GM12874 (cell line): Measurements from ENCODE around the gene UCHL3.

Experiments
- TF ChIP-seq, protein P1 (sequence below): IDR thresholded peaks from 2 replicates; pipeline ENCODE4 v1.5.1; 2011; ENCODE audit warnings: low read depth, mild to moderate bottlenecking, control low read depth, low read length, moderate library complexity; ENCODE audit not compliant: insufficient read depth

The UCHL3 gene

DNA sequence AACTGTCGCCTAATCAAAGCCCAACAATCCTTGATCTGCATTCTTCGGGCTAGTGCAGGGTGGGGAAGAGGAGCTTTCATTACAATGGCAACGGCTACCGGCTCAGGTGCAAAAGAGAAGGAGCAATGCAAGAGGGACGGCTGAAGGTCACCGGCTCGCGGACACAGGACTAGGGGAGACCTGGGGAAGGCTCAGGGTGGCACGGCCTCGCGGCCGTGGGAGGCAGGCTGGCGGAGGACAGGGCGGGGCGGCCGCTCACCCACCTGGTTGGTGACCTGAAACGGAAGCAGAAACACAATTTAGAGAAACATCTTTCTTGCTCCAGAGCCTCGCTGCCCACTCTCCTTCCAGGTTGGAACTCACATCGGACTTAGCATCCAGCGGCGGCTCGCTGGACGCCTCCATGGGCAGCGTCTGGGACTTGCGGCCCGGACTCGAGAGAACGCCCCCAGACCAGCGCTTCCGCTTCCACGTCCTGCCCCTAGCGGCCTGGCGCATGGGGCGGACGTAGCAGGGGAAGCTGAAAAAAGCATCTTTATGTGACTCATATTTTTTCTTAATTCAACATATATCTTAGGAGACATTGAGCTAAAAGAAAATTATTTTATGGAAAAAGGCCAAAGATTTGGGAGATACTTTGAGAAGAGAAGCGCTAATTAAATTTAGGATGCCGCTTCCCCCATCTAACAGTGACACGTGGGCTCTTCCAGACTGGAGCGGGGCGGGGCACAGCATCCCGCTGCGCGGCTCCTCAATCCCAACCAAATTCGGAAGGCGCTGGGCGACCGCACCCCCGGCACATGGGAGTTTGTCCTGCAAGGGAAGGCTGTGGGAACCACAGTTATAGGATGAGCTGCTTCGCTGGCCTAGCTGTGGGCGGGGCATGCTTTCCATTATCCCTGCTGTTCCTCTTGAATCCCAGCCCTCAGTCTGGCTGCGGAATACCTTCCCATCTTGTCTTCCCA is 11.9 kb upstream of the UCHL3 start, which contains the start of gene COMMD6:
Gene COMMD6, minus strand, starts transcription at position 441 of the 965 bp plus-strand sequence. Its CDS starts 36 bp downstream, at position 405.
- TF ChIP-seq, protein P1, sequence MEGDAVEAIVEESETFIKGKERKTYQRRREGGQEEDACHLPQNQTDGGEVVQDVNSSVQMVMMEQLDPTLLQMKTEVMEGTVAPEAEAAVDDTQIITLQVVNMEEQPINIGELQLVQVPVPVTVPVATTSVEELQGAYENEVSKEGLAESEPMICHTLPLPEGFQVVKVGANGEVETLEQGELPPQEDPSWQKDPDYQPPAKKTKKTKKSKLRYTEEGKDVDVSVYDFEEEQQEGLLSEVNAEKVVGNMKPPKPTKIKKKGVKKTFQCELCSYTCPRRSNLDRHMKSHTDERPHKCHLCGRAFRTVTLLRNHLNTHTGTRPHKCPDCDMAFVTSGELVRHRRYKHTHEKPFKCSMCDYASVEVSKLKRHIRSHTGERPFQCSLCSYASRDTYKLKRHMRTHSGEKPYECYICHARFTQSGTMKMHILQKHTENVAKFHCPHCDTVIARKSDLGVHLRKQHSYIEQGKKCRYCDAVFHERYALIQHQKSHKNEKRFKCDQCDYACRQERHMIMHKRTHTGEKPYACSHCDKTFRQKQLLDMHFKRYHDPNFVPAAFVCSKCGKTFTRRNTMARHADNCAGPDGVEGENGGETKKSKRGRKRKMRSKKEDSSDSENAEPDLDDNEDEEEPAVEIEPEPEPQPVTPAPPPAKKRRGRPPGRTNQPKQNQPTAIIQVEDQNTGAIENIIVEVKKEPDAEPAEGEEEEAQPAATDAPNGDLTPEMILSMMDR: peak; percentile 24; the same call in 1 of the 2 replicates

DNA sequence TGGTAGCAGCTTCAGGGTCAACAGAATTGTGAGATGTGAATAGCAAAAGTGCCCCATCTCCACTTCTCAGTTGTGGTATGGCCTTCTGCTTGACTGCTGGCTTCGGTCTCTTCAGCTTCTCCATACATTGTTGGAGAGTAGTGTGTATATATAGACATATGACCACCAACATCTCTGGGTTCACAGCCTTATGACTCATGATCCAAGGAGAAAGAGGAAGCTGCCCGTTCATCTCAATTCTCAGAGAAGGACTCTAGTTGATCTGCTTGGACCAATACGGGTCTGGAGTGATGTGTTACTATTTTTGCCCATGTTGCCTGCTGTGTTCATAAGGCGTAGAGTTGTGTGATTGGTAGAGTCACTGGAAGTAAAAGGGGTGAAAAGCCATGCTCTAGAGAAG is 8.3 kb upstream of the UCHL3 start:
- TF ChIP-seq, protein P1: no peak

DNA sequence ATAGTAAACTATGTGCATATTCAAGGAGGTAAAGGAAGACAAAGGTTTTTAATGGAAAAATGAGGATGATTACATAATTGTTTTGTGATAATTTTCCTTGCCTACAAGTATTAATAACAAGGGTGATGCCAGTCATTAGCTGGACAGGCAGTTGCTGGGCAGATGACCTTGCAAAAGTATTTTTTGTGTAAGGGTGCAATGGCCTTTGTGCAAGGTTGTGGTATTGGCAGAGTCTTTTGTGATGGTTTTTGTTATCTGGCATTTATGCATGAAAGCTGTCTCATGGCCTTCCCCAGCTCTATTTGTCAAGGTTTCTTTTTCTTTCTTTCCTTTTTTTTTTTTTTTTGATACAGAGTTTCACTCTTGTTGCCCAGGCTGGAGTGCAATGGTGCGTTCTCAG is 7.6 kb upstream of the UCHL3 start:
- TF ChIP-seq, protein P1: no peak

DNA sequence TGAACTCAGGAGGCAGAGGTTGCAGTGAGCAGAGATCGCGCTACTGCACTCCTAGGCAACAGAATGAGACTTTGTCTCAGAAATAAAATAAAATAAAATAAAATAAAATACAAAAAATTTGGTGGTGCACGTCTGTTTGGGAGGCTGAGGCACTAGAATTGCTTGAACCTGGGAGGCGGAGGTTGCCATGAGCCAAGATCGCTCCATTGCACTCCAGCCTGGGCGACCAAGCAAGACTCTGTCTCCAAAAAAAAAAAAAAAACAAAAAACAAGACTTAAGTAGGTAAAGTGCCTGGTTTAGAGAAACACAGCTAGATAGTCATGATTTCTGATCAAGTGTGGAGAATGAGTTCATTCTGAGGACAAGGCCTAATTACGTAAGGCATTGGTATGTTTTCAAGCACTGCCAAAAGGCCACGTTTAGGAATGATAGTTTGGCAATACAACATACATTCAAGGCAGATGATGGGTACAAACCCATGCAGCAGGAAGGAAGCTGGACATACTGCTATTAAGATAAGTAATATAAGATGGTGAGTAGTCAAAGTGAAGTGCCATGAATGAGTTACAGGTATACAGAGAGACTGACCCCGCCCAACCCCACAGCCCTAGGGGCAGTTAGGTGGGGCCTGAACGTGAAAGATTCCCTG is 4.8 kb upstream of the UCHL3 start:
- TF ChIP-seq, protein P1: no peak

DNA sequence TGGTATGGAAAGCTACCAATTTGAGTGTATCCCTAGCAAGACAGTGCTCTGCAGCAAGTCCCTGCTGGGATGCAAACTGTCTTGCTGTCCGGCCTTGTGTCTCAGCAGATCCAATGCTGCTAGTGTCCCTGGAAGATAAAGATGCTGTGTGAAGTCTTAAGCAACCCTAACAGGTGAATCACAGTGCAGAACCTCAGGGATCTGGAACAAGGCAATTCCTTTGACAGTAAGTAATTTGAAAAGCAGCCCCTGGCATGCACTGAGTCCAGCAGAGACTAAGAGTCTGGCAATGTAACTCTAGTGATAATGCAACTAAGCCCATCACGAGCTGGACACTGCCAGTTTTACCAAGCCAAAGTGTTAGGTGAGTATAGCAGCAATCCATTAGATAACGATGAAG is 1.7 kb upstream of the UCHL3 start:
- TF ChIP-seq, protein P1: no peak

DNA sequence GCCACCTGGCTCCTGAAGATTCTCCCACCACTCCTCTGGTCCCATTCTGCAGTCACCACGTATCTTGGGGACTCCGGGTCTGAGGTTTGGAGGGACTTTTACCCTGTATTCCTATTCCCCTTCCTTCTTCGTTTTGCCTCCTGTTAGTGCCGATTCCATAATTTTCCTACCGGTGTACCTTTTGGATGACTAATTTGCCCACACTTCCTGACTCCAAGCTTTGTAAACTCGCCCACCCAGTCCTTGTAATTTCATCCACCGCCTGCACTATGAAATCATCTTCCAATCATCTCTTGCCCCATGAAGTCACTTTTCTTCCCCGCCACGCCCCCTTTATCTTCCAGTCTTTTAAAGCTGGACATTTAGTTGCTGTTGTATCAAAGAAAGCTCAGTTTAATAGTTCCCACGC is 572 bp downstream of the UCHL3 start:
- TF ChIP-seq, protein P1: no peak

DNA sequence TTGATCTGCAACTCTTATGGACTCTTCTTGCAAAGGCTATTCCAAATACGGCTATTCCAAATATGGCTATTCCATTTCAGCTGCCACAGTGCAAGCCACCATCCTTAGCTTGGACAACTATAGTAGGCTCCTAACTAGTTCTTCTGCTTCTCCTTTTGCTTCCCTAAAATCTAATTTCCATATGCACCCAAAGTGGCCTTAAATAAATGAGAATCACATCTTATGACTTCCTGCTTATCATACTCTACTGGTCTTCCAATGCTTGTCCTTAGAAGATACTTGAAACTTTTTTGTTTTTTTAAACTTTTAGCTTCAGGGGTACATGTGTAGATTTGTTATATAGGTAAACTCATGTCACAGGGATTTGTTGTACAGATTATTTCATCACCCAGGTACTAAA is 4.9 kb downstream of the UCHL3 start:
- TF ChIP-seq, protein P1: no peak
